GM19240 (cell line): ENCODE measurements around the gene COPA.

ENCODE experiments used
- DNase-seq: peaks from one replicate; pipeline ENCODE4 v3.0.0; 2011; ENCODE audit warnings: low spot score; ENCODE audit not compliant: insufficient read length

The COPA gene

GRCh38 chr1:160271025-160271424, 72.0 kb downstream of the COPA start:
- no peak for DNase-seq

- no peak for DNase-seq
Observed at GRCh38 chr1:160267284-160267991, 75.6 kb downstream of the COPA start.

DNA sequence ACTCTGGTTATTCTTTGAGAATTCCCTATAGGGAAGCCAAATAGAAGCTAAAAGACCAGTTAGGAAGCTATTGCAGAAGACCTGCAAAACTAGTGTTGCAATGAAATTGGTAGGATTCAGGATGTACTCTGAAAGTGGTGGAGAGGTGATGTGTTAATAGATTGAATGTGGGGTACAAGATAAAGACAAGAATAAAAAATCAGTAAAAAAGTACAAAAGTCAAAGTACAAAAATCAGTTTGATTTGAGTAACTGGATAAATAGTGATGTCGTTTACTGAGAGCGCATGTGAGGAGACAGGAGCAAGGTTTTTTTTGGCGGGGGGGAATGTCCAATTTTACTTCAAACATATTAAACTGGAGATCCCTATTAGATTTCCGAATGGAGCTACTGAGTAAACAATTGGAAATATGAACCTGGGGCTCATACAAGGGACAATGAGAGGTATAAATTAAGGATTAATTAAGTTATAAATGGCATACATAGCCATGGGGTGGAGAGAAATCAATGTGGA, 78.2 kb downstream of the COPA start:
- no peak for DNase-seq

DNA sequence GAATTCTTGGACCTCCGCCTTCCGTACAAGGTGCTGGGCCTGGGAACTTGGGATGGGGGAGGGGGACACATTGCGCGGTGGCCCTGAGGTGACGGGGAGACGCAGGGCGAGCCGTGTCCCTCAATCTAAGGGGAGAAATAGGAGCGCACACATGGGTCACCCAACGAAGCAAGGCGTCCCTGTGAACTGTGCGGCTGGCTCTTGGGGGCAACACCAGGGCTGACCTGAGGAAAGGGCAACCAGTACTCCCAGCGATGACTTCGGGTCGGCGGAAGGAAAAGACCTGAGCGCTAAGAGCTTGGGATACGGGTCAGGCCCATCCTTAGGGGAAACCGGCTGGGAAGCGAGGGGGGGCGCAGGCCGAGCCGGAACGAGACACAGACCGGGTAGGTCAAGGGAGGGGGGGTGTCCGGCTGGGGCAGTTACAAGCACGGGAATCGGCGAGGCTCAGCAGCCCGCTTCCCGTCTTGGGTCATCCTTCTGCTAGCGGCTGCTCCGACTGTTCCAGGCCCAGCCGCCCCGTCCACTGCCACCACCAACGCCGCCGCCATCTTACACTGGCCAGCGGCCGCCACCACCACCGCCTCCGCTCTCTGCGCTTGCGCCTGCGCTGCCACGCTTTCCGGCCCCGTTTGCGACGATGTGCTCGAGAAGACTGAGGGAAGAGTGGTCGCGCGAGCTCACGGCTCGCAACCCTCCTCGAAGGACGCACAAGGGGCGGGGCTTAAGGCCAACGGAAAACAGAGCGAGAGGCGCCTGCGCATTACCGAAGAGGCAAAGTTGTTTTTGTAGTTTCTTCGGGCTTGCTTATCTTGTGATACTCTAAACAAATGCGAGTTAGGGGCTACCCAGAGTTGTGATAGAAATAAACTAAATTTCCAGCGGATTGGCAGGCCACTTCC, 80.9 kb downstream of the COPA start, which contains the start of gene DCAF8:
Gene DCAF8, minus strand, starts transcription at position 657 of the 902 bp plus-strand sequence. CDS start 18,541 bp downstream, outside the sequence.
- DNase-seq: peak; percentile 86

GRCh38 chr1:160261556-160261892, 81.5 kb downstream of the COPA start:
- peak; percentile 30 for DNase-seq

DNA sequence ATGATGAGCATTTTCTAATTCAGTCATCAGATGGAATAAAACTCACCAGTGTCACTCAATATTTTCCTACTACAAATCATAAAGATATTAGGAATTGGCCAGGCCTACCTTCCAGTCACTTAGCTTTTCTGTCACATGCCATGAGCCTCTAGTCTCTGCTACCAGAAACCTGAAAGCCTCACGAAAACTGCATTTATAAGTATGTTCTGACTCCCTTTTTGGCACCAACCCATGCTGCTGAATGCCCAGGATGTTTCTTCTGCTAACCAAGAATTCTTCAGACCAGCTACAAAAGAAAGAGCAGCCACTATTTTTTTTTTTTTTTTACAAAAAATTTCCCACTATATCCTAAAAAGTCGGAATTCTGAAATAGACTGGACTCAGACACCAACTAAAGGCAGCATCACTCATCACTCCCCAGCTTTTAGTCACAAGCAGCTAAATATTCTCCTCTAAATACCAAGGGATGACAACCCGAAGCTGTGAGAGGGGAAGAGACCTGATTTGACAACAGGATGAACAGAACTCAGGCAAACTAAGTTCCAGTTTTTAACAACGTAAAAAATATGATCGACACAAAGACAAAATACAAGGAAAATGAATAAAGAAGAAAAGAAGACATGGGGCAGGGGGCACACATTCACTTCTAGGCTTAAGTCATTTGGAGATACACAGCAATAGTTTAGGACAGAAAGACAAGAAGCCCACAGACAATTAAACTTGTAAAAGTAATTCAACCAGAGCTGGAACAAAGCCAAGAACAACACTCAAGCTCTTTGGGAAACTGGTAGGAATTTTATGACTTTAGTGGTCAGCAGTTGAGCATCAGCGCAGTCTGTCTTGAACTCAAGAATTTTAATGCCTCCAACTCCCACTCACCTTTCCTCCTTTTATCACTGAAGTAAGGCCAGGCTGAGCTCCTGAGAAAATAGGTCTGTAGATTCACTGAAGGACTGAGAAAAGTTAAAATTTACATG, 82.4 kb downstream of the COPA start:
- no peak for DNase-seq

- DNase-seq: no peak
Observed at GRCh38 chr1:160258177-160258798, 84.8 kb downstream of the COPA start.

DNA sequence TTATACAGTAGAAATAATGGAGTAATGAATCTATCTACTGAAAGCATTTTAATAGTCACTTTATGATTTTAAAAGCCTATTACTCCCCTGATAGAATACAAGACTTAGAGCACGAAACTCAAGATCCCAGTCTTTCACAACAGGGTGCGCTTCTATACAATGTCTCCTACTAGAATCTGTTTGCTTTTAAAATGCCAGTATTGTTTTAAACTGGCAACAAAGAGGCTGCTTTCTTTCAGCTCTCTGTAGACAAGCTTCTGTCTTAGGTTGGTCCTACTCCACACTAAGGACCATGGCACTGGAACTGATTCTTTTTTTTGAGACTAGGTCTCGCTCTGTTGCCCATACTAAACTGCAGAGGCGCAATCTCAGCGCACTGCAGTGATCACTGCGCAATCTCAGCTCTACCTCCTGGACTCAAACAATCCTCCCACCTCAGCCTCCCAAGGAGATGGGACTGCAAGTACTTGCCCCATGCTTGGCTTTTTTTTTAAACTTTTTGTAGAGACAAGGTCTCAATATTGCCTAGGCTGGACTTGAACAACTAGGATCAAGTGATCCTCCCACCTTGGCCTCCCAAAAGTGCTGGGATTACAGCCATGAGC, 85.5 kb downstream of the COPA start:
- DNase-seq: no peak

GRCh38 chr1:160256396-160257046, 86.5 kb downstream of the COPA start:
- DNase-seq: no peak

DNA sequence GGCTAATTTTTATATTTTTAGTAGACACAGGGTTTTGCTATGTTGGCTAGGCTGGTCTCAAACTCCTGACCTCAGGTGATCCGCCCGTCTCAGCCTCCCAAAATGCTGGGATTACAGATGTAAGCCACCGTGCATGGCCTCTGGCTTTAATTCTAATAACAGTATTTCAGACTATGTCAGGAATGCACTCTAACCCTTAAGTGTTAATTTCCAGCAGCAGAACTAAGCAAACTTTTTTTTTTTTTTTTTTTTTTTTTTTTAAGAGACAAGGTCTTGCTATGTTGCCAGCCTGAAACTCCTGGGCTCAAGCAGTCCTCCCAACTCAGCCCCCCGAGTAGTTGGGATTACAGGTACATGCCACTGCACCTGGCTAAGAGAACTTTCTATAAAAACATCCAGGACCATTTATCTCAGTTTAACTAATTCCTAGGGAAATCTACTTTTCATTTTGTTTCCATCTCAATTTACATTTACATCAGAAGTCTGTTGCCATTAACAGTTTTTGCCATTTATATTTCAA, 87.2 kb downstream of the COPA start:
- DNase-seq: no peak

- peak; percentile 34 for DNase-seq
Observed at GRCh38 chr1:160251687-160252526, 91.1 kb downstream of the COPA start.

- no peak for DNase-seq
Observed at GRCh38 chr1:160251011-160251410, 92.0 kb downstream of the COPA start.

DNA sequence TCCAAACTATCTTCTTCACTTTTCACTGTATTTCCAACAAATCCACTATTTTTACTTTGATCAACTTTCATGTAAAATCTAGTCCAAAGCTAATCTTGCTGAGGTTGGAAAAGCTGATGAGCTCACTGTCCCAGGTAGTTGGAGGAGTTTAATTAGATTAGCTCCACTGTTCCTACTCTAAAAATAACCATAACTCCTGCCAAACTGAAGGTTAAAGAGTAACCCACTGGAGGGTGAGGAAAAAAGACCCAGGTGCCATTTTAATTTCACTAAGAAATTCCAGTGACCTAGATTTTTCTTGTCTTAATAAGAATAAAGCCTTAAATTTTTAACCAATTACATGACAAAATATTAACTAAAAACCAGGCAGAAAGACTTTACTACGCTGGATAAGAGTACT, 96.0 kb downstream of the COPA start:
- DNase-seq: no peak

DNA sequence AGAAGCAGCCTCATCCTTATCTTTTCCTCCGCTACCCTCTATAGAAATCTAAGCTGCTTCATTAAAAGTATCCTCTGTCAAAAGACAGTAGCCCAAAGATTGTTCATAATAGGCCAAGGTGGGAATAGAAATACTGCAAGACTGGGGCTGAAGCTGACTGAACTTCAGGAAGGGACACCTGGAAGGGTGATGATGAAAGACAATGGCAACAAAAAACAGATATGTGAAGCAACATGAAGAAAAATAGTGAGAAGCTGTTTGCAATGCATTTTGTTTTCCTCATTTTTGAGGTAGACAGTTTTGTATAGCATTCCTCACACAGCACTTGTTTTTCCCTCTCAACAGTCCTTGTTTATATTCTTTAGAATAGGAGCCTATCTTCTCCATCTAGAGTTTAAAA, 97.6 kb downstream of the COPA start:
- no peak for DNase-seq

DNA sequence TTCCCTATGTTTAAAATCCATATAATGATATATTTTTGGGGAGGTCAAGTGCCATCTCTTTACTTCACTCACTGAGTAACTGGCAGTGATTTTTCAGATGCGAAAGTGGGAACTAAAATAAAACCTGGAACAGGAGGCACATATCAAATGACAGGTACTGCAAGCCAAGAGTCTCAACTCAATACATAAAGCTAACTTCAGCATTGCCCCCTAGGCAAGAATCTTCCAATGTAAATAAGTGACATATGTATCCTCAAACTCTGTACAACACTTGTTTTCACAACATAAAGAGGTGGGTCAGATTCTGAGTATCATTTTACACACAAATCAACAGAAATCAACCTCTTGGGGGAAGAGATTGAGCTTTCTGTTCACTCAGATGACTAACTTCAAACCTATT, 98.8 kb downstream of the COPA start:
- no peak for DNase-seq

- DNase-seq: no peak
Observed at GRCh38 chr1:160243767-160244166, 99.3 kb downstream of the COPA start.

- no peak for DNase-seq
Observed at GRCh38 chr1:160239582-160240299, 103.3 kb downstream of the COPA start.
